Tibial artery (tissue), 4 donors: ENCODE results near the gene ACAP2.

Experiments used
- DNase-seq, 2 donors: peaks; one replicate each; pipeline ENCODE4 v3.0.0-alpha.2; 2019
- H3K27ac ChIP-seq, 2 donors: fragments of 200-600 bp; sonication (generic) in 1 of 2; 1 replicate in 1 of 2; 2 replicates in 1 of 2; pipeline ENCODE4 v1.5.1; 2018 to 2019; ENCODE audit warnings: mild to moderate bottlenecking in 1 of 2
- H3K27me3 ChIP-seq, 2 donors: fragments of 200-600 bp; sonication (generic) in 1 of 2; one replicate each; pipeline versions ENCODE4 v1.5.1 to v1.6.0; 2016 to 2019
- H3K36me3 ChIP-seq, 3 donors: fragments of 200-600 bp; sonication (generic) in 2 of 3; one replicate each; pipeline ENCODE4 v1.5.1; 2016 to 2019; ENCODE audit warnings: mild to moderate bottlenecking in 2 of 3
- H3K4me1 ChIP-seq, 4 donors: fragments of 200-600 bp; sonication (generic) in 2 of 4; 1 replicate in 3 of 4; 2 replicates in 1 of 4; pipeline ENCODE4 v1.5.1; 2016 to 2019
- H3K4me3 ChIP-seq, 2 donors: fragments of 200-600 bp; sonication (generic) in 1 of 2; 1 replicate in 1 of 2; 2 replicates in 1 of 2; pipeline ENCODE4 v1.5.1; 2018 to 2019; ENCODE audit warnings: mild to moderate bottlenecking in 2 of 2
- H3K9me3 ChIP-seq, 3 donors: fragments of 200-600 bp; sonication (generic) in 1 of 3; one replicate each; pipeline ENCODE4 v1.5.1; 2016 to 2019
- CTCF ChIP-seq, 2 experiments: fragments of 200-600 bp in 1 of 2; fragments of 450-650 bp in 1 of 2; IDR thresholded peaks; one replicate each; pipeline ENCODE4 v1.5.1; 2017 to 2019; ENCODE audit warnings: antibody characterized with exemption in 2 of 2, mild to moderate bottlenecking in 1 of 2, moderate library complexity in 1 of 2
- intact Hi-C: fragments of 100-400 bp; cut with DNase I; formaldehyde crosslinking; loops from one replicate; pipeline ENCODE4 v1.15.0; 2023; ENCODE audit warnings: low total_unique reads

Gene ACAP2

GRCh38 chr3:195251336-195252065 is 191.3 kb downstream of the ACAP2 start:
- Histone ChIP-seq H3K4me3 (no peak overlapping the region), H3K4me1 (peaks cover 0 to 11% (median 0%) of the 10 kb centered on the region in 4 donors), H3K9me3 (no peaks in the 10 kb centered on the region), H3K27me3 (no peaks in the 10 kb centered on the region), H3K36me3 (peaks cover 0 to under 1% (median 0%) of the 10 kb centered on the region in 3 donors), H3K27ac (no peak overlapping the region)
- TF ChIP-seq CTCF (IDR thresholded peaks at IDR 0.05), result no peak
- DNase-seq, result peak in 1 of 2 donors; percentile 57
- intact Hi-C loops, result no loop called here

- H3K4me1 ChIP-seq, result peaks cover 0 to 3% (median 0%) of the 10 kb centered on the region in 4 donors
- H3K27ac ChIP-seq, result no peak overlapping the region
- peak in 1 of 2 donors; percentile 61 for DNase-seq
- no peaks in the 10 kb centered on the region for H3K9me3 ChIP-seq
- TF ChIP-seq CTCF (IDR thresholded peaks at IDR 0.05), result no peak
- no peak overlapping the region for H3K4me3 ChIP-seq
- peaks cover 0 to 4% (median 0%) of the 10 kb centered on the region in 3 donors for H3K36me3 ChIP-seq
- intact Hi-C loops, result no loop called here
- H3K27me3 ChIP-seq, result no peaks in the 10 kb centered on the region
Measured at GRCh38 chr3:195250473-195251251, 192.2 kb downstream of the ACAP2 start.

GRCh38 chr3:195249858-195250464 is 192.9 kb downstream of the ACAP2 start:
- H3K36me3 ChIP-seq, result peaks cover 0 to 4% (median 0%) of the 10 kb centered on the region in 3 donors
- no peaks in the 10 kb centered on the region for H3K27me3 ChIP-seq
- H3K4me1 ChIP-seq, result no peaks in the 10 kb centered on the region
- H3K27ac ChIP-seq, result no peak overlapping the region
- no peaks in the 10 kb centered on the region for H3K9me3 ChIP-seq
- intact Hi-C loops, result no loop called here
- no peak for TF ChIP-seq CTCF (IDR thresholded peaks at IDR 0.05)
- peak in 1 of 2 donors; percentile 31 for DNase-seq
- no peak overlapping the region for H3K4me3 ChIP-seq

GRCh38 chr3:195249057-195249770 is 193.6 kb downstream of the ACAP2 start:
- no peaks in the 10 kb centered on the region for H3K9me3 ChIP-seq
- intact Hi-C loops, result no loop called here
- no peak overlapping the region for H3K4me3 ChIP-seq
- no peak overlapping the region for H3K27ac ChIP-seq
- H3K4me1 ChIP-seq, result no peaks in the 10 kb centered on the region
- peaks cover 0 to 4% (median 0%) of the 10 kb centered on the region in 3 donors for H3K36me3 ChIP-seq
- TF ChIP-seq CTCF (IDR thresholded peaks at IDR 0.05), result no peak
- no peaks in the 10 kb centered on the region for H3K27me3 ChIP-seq
- peak in 1 of 2 donors; percentile 58 for DNase-seq

- TF ChIP-seq CTCF (IDR thresholded peaks at IDR 0.05), result no peak
- H3K4me3 ChIP-seq, result no peak overlapping the region
- intact Hi-C loops, result no loop called here
- H3K27me3 ChIP-seq, result no peaks in the 10 kb centered on the region
- DNase-seq, result peak in 1 of 2 donors; percentile 7
- H3K4me1 ChIP-seq, result no peaks in the 10 kb centered on the region
- H3K9me3 ChIP-seq, result no peaks in the 10 kb centered on the region
- peaks cover 0 to 4% (median 0%) of the 10 kb centered on the region in 3 donors for H3K36me3 ChIP-seq
- H3K27ac ChIP-seq, result no peak overlapping the region
Measured at GRCh38 chr3:195248281-195248680, 194.5 kb downstream of the ACAP2 start.
